Measurements from ENCODE around the gene CDK16. TPM values are rescaled to one million over a fixed set of nuclear protein-coding genes. Genes with fewer than 3 reads are reported as not detected.

CDK16 gene
- total RNA-seq, 1 donor from 2014 or later, result 54.8 TPM

DNA sequence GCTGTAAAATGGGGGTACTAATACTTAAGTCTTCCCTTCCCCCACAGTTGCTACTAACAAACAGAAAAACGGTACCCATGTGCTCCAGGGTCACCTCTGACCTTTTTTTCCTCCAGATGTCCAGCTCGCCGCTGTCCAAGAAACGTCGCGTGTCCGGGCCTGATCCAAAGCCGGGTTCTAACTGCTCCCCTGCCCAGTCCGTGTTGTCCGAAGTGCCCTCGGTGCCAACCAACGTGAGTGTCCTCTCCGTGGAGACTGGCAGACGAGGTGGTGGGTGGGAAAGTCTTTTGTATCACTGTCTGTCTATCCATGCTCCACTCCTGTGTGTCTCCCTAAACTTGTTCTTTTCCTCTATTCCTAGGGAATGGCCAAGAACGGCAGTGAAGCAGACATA lies 19.8 kb upstream of the CDK16 start:
- DNase-seq (ENCODE audit: low read depth) (no peak), FAIRE-seq (no peak)
- TF ChIP-seq, protein P1, sequence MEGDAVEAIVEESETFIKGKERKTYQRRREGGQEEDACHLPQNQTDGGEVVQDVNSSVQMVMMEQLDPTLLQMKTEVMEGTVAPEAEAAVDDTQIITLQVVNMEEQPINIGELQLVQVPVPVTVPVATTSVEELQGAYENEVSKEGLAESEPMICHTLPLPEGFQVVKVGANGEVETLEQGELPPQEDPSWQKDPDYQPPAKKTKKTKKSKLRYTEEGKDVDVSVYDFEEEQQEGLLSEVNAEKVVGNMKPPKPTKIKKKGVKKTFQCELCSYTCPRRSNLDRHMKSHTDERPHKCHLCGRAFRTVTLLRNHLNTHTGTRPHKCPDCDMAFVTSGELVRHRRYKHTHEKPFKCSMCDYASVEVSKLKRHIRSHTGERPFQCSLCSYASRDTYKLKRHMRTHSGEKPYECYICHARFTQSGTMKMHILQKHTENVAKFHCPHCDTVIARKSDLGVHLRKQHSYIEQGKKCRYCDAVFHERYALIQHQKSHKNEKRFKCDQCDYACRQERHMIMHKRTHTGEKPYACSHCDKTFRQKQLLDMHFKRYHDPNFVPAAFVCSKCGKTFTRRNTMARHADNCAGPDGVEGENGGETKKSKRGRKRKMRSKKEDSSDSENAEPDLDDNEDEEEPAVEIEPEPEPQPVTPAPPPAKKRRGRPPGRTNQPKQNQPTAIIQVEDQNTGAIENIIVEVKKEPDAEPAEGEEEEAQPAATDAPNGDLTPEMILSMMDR (IDR thresholded peaks at IDR 0.05; ENCODE audit: insufficient read depth, low read length, severe bottlenecking), result no peak
- H3K27me3 ChIP-seq (ENCODE audit: control insufficient read depth, insufficient read depth, low read length), result no peaks in the 10 kb centered on the region
- H3K4me3 ChIP-seq (ENCODE audit: low read depth, low read length), result no peak overlapping the region
- H3K36me3 ChIP-seq (ENCODE audit: control insufficient read depth, insufficient read depth, low read length), result peaks cover 28% of the 10 kb centered on the region

DNA sequence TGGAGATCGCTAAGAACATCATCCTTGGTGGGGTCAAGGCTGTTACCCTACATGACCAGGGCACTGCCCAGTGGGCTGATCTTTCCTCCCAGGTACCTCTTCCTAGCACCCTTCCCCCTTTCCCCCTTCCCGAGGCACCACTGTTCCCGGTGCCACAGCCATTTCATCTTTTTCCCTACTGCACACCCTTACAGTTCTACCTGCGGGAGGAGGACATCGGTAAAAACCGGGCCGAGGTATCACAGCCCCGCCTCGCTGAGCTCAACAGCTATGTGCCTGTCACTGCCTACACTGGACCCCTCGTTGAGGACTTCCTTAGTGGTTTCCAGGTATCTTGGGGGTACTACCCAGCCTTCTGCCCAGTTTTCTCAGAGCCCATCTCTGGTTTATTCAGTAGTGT lies 19.2 kb upstream of the CDK16 start:
- H3K36me3 ChIP-seq (ENCODE audit: control insufficient read depth, insufficient read depth, low read length), result peaks cover 29% of the 10 kb centered on the region
- TF ChIP-seq, protein P1 (IDR thresholded peaks at IDR 0.05; ENCODE audit: insufficient read depth, low read length, severe bottlenecking), result no peak
- DNase-seq (ENCODE audit: low read depth), result no peak
- FAIRE-seq, result no peak
- no peak overlapping the region for H3K4me3 ChIP-seq (ENCODE audit: low read depth, low read length)
- no peaks in the 10 kb centered on the region for H3K27me3 ChIP-seq (ENCODE audit: control insufficient read depth, insufficient read depth, low read length)

DNA sequence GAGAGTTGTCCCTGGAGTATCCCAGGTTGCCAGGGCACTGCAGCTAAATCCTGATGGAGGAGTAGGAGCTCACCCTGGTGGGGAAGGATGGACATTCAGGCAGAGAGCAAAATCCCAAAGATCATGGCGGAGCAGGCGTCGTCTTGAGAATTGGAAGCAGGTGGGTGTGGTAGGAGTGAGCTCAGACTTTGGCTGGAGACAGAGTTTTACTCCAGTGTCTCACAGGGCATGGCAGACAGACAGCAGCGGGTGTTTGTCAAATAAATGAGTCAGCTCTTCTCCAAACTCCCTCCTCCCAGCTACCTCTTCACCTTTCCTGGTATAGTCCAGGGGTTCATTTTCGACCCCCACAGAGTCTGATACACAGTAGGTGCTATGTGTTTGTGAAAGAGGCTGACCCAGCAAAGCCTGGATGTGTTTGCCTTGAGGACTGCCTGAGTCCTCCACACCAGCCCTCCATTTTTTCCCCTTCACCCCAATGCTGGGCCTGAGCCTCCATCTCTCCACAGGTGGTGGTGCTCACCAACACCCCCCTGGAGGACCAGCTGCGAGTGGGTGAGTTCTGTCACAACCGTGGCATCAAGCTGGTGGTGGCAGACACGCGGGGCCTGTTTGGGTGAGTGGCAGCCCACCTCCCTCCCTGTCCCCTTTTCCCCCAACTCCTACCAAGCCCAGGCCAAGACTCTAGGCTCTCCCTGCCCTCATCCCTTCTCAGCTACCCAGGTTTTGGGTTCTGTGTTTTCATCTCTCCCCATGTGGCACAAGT lies 17.9 kb upstream of the CDK16 start:
- FAIRE-seq, result peak; percentile 75
- Histone ChIP-seq H3K27me3 (ENCODE audit: control insufficient read depth, insufficient read depth, low read length) (no peaks in the 10 kb centered on the region), H3K36me3 (ENCODE audit: control insufficient read depth, insufficient read depth, low read length) (peaks cover 32% of the 10 kb centered on the region), H3K4me3 (ENCODE audit: low read depth, low read length) (no peak overlapping the region)
- DNase-seq (ENCODE audit: low read depth), result peak; percentile 90
- TF ChIP-seq, protein P1 (IDR thresholded peaks at IDR 0.05; ENCODE audit: insufficient read depth, low read length, severe bottlenecking), result peak; percentile 49

DNA sequence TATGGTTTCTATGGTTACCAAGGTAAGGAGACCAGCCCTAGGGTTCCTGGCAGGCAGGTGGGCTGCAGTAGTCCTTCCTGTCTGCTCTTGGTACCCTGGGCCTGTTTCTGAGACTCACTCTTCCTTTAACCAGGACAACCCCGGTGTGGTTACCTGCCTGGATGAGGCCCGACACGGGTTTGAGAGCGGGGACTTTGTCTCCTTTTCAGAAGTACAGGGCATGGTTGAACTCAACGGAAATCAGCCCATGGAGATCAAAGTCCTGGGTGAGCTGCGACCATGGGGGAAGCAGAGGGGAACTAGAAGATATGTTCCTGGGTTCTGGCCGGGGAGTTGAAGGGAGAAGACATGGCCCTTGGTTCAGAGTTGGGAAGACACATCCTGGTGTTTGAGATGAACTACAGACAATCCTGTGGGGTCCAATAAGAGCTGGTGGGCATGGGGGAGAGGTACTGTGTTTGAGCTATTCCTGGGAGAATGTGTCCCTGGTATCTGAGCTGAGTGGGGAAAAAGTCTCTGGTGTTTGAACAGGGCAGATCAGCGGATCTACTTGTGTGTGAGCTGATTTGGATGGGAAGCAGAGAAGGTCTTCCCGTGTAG lies 17.0 kb upstream of the CDK16 start:
- TF ChIP-seq, protein P1 (IDR thresholded peaks at IDR 0.05; ENCODE audit: insufficient read depth, low read length, severe bottlenecking), result no peak
- Histone ChIP-seq H3K4me3 (ENCODE audit: low read depth, low read length) (no peak overlapping the region), H3K36me3 (ENCODE audit: control insufficient read depth, insufficient read depth, low read length) (peaks cover 35% of the 10 kb centered on the region), H3K27me3 (ENCODE audit: control insufficient read depth, insufficient read depth, low read length) (no peaks in the 10 kb centered on the region)
- FAIRE-seq (no peak), DNase-seq (ENCODE audit: low read depth) (no peak)

DNA sequence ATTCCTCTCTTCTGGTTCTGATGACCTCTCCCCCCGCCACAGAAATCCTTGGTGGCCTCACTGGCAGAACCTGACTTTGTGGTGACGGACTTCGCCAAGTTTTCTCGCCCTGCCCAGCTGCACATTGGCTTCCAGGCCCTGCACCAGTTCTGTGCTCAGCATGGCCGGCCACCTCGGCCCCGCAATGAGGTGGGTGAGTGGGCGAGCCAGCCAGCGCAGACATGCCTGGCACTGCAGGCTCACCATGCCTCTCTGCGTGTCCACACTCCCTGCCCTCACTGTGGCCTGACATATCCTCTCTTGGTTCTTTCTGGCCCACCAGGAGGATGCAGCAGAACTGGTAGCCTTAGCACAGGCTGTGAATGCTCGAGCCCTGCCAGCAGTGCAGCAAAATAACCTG lies 16.2 kb upstream of the CDK16 start:
- DNase-seq (ENCODE audit: low read depth) (no peak), FAIRE-seq (no peak)
- TF ChIP-seq, protein P1 (IDR thresholded peaks at IDR 0.05; ENCODE audit: insufficient read depth, low read length, severe bottlenecking), result no peak
- no peak overlapping the region for H3K4me3 ChIP-seq (ENCODE audit: low read depth, low read length)
- no peaks in the 10 kb centered on the region for H3K27me3 ChIP-seq (ENCODE audit: control insufficient read depth, insufficient read depth, low read length)
- peaks cover 33% of the 10 kb centered on the region for H3K36me3 ChIP-seq (ENCODE audit: control insufficient read depth, insufficient read depth, low read length)

Data from bronchial epithelial cell (primary cell).